GM19328 (cell line): ENCODE measurements around the gene RABGAP1L.
"Not testable (repeated sequence)": the region's sequence is repeated elsewhere in the genome, so short reads cannot be mapped to it uniquely, and the experiment has no call there.

ENCODE experiments used
- ATAC-seq: cut with Tn5 transposase; IDR thresholded peaks from one replicate; pipeline ENCODE4 v1.9.1; 2021; ENCODE audit warnings: mild to moderate bottlenecking, moderate library complexity; ENCODE audit not compliant: unreplicated experiment

The RABGAP1L gene

DNA sequence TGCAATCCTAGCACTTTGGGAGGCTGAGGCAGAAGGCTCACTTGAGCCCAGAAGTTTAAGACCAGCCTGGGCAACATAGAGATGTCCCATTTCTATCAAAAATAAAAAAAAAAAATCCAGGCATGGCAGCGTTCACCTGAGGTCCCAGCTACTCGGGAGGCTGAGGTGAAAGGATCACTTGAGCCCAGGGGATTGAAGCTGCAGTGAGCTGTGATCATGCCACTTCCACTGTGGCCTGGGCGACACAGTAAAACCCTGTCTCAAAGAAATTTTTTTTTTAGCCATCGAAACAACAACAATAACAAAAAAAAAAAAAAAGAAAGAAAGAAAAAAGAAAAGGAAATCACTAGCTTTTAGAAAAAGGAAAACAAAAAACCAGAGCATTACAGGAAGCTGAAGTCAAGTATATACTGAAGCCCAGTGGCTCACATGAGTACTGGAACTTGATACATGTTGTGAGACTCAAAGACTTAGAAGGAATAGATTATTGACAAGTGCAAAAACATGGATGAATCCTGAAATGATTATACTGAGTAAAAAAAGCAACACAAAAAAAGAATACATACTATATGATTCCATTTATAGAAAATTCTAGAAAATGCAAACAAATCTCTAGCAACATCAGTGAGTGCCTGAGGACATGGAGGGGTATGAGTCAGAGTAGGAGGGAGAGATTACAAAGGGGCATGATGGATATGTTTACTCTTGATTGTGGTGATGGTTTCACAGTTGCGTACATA lies 6.1 kb upstream of the RABGAP1L start:
- no peak for ATAC-seq

DNA sequence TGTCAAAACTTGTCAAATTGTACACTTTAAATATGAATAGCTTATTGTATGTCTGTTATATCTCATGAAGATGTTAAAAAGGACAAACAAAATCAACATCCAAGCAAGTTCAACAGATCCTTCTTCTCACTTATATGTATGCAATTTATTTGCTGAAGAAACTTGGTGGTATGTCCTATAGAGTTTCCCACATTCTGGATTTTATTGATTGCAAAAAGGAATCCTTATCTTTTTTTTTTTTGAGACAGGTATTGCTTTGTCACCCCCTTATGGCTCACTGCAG lies 5.6 kb upstream of the RABGAP1L start:
- no peak for ATAC-seq

DNA sequence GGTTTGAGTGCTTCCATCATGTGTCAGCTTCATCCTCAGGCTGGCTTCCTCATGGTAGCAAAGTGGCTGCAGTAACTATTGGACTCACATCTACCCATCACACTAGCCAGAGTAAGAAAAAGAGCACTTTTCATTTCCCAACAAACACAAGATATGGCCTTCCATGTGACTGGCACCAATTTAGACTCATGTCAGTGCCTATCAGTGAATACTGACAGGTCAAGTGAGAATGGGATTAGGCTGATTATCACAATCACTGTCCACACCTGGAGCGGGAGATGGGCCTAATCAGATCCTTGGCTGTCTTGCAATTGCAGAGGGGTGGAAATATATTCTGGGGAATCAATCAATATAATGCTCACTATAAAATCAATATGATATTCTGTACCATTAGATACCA lies 2.9 kb upstream of the RABGAP1L start:
- no peak for ATAC-seq

DNA sequence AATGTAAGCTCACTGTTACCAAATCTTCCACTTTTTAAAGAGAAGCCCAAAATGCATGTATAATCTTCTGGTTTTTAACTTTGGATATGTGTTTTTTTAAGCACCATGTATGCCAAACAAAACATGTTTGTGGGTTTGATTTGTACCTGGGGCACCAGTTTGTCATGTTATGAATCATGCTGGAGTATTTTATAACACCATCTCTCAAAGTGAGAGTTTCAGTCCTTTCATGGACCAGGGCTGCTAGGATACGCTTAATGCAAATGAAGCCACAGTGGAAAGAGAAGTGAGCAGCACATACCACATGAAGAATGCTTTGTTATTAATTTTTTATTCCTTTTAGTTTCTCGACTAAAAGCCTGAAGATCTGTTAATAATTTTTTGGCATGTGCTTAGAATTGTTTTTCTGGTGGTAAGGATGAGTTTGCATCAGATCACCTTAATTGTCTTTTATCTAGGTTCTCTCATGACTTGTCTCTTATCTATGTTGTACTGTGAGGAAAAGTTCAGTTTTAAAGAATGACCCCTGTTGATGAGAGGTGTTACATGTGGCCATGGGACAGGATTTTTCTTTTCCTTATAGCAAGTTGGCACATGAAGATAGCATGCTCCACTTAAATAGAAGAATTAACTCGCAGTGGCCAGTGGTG lies 2.0 kb upstream of the RABGAP1L start:
- ATAC-seq, result peak; percentile 32

DNA sequence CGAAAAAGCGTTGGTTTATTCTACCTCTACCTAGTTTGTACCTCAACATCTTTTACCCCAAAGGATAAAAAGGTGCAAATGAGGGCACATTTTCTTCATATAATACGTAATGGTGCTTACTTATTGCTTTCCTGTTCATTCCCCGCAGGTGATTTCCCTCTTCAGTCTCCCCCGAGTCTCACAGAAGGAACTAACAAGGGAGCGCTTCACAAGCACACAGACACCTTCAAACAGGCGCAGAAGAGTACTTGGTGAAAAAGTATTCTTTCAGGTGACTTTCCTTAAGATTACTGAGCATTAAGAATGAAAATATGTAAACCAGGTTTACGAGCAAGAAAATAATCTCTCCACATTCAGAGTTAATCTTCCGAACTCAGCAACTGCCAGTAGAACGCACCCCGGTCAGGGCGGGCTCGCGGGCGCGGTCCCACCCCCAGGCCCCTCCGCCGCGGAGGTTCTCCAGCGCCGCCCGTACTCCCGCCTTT lies 511 bp upstream of the RABGAP1L start:
- no peak for ATAC-seq

DNA sequence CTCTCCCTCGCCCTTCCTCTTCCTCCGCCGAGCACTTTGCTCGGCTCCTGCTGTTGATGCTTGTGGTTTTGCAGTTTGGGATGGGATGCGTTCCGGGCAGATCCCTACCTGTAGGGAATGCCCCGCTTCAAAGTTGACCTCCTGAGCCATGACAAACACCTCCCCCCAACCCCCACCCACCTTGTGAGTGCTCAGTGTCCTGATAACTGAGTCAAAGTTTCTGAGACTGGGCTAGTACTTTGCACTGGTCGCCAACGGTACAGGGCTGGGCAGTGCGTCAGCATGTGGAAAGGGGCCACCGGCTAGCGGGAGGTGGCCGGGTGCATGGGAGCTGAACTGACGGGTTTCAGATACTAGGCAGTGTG lies 771 bp downstream of the RABGAP1L start:
- no peak for ATAC-seq

DNA sequence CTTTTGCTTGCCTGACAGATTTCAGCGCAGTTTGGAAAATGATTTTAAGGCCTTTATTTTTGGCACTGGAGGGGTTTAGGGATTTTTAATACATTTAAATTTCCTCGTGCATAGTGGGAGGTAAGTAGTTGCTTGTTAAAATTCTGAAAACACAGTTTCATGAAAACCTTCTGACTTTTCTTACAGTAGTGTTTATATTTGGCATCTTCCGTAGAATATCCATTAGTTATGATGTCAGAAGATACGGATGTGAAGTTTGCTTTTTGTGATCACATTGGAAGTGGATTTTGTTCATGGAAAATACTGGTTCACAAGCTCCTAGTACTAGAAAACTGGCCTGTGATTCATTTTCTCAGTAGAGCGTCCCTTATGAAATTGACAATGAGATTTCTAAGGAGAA lies 1.3 kb downstream of the RABGAP1L start:
- ATAC-seq, result no peak

DNA sequence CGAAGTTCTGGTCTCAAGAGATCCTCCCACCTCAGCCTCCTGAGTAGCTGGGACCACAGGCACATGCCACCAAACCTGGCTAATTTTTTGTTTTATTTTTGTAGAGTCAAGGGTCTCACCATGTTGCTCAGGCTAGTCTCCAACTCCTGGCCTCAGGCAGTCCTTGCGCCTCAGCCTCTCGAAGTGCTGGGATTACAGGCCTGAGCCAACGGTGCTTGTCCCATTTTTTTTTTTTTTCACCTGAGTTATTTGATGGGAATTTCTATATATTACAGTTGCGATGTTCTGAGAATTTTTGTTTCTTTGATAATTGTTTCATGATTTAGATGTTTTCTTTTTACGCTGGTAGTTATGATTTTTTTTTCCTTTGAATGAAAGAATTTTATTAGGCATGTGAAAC lies 2.5 kb downstream of the RABGAP1L start:
- no peak for ATAC-seq

DNA sequence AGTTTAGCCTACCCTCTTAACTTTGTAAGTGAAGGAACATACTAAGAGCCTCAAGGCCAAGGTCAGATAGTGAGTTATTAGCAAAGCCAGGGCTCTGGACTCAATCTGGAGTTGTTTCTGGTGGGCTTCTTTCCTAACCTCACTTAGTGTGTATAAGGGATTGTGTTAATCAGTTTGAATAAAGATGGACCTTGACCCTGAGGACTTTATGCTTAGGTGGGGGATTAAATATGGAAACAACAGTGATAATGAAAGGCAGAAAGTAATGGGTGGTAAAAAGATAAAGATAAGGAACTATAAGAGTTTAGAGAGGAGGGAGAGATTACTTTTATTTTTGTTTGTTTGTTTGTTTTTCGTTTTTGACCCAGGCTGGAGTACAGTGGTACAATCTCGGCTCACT lies 5.5 kb downstream of the RABGAP1L start:
- no peak for ATAC-seq

DNA sequence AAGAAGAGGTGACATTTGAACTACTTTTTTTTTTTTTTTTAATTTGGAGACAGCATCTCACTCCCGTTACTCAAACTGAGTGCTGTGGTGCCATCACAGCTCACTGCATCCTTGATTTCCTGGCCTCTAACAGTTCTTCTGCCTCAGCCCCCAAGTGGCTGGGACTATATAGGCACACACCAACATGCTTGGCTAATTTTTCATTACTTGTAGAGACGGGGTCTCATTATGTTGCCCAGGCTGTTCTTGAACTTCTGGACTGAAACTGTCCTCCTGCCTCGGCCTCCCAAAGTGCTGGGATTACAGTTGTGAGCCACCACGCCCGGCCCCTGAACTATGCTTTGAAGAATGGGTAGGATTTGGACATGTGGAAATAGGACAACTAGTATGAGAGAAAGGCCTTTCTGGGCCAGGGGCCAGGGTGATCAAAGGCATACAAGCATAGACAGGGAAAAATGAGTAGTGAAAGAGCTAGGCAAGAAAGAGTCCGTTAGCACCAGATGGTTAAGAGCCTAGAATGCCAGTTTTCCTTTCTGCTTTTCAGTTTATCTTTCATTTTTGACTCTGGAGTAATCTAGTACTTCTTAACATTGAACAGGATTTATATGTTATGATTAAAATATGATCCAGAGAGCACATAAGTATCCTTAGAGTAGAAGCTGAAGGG lies 6.3 kb downstream of the RABGAP1L start:
- no peak for ATAC-seq

DNA sequence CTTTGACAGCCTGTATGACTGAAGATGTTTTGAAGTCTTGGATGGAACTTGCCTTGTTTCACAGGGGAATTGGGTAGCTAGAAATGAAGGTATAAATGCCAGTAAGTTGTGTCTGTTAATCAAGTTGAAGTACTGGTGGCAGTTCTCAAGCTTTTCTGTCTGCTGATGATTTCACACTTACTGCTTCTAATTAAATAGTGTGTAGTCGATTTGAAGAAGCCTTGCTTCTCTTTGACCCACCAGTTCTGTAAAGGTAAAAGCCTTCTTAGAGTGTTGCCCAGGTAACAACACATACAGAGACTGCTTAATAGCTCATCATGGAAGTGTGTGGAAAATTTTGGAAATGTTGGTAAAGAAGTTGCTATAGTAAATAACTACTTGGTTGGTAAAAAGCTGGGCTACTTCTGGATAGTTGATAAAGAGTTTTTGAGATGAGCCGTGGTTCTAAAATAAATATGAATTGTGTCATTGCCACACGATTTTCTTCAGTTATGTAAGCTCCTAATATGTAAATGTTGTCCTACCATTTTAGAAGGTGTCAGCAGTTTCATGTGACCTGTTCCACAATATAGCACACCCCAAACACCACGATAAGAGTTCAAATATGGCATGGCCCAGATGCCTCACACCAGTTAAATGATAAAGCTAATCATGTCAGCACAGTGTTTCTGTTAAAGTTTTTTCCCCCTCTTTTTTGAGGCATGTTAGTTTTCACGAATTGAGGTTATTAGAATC lies 7.4 kb downstream of the RABGAP1L start:
- no peak for ATAC-seq

DNA sequence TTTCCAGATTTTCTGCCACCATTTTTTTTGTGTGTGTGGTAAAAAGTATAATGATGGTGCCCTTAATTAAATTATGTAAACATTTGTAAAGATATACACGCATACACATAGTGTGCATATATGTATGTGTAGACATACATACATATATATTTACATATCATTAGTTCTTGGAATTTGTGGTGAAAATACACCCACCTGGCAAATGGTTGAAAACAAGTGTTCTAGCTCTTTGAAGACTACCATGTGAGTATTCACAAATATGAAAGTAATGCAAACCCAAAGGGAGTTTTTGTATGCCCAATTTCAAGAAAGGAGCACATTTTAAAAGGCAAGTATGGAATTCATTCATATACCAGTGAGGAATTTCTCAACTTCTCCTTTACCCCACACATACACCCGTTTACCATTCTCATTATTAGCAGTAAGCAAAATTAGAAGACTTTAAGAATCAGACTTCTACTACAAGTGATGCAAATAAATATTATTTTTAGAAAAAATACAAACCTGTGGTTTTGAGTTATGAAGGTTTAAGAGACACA lies 8.0 kb downstream of the RABGAP1L start:
- no peak for ATAC-seq

DNA sequence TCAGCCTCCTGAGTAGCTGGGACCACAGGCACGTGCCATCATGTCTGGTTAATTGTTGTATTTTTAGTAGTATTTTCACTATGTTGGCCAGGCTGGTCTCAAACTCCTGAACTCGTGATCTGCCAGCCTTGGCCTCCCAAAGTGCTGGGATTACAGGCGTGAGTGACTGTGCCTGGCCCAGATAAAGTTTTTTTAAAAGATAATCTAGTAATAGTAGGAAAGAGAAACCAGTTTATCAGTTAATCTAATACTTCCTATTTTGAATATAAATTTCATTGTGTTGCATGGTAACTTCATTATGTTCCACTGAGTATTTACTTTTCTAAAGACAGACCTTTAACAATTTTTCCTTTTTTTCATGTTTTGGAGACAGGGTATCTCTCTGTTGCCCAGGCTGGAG lies 10.0 kb downstream of the RABGAP1L start:
- ATAC-seq, result no peak

DNA sequence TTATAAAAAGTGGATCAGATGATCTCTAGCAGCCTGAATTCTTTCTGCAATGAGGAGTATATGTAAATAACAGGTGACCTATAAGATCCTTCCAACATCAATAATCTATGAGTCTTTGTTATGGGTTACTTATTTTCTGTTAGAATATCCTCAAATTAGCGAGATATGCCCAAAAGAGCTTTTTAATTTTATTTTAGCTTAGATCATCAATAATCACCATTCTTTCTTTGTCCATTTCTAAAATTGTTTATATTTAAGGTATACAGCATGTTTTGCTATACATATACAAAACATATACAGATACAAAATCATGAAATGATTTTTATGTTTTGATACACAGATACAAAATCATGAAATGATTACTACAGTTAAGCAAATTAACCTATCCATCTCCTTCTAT lies 11.8 kb downstream of the RABGAP1L start:
- no peak for ATAC-seq

DNA sequence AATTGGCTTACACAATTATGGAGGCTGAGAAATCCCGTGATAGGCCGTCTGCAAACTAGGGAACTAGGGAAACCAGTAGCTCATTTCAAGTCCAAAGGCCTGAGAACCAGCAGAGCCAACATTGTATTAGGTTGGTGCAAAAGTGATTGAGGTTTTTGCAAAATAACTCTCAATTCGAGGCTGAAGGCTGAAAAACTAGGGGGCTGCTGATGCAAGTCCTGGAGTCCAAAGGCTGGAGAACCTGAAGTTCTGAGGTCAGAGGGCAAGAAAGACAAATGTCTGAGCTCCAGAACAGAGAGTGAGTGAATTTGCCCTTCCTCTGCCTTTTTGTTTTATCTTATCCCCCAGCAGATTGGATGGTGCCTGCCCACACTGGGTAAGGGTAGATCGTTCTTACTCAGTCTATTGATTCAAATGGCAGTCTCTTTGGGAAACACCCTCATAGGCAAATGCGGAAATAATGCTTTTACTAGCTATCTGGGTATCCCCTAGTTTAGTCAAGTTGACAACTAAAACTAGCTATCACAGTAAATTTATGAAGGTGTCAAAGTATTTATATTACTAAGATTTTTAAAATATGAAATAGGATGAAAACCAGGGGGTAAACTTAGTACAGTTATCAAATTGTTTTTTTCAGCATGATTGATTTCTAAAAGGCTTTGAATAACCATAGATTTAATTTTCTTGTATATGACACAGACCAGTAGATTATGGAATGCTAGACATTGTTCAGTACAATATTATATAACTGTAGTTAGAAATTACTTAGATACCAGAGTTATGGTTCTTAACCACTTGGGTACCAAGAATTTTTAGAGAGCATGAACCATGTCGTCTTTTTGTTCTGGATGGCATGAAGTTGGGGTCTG lies 15.4 kb downstream of the RABGAP1L start:
- no peak for ATAC-seq

DNA sequence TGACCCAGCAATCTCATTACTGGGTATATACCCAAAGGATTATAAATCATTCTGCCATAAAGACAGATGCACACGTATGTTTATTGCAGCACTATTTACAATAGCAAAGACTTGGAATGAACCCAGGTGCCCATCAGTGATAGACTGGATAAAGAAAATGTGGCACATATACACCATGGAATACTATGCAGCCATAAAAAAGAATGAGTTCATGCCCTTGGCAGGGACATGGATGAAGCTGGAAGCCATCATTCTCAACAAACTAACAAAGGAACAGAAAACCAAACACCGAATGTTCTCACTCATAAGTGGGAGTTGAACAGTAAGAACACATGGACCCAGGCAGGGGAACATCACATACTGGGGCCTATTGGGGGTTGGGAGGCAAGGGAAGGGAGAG lies 19.1 kb downstream of the RABGAP1L start:
- not testable (repeated sequence) for ATAC-seq

DNA sequence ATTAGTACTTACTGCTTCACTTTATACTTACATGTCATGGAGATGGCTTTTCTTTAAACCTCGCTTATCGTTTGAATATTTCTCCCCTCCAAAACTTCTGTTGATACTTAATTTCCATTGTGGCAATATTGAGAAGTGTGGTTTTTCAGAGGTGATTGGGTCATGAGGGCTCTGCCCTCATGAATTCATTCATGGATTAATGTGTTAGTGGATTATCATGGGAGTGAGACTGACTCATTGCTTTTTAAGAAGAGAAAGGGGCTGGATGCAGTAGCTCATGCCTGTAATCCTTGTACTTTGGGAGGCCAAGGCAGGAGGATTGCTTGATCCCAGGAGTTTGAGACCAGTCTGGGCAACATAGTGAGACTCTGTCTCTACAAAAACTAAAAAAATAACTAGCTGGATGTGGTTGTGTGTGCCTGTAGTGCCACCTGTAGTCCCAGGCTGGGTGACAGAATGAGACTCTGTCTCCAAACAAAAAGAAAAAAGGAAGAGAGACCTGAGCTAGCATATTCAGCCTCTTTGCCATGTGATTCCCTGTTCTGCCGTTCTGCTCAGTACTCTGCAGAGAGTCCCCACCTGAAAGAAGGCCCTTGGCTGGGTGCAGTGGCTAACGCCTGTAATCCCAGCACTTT lies 30.2 kb downstream of the RABGAP1L start:
- ATAC-seq, result no peak

DNA sequence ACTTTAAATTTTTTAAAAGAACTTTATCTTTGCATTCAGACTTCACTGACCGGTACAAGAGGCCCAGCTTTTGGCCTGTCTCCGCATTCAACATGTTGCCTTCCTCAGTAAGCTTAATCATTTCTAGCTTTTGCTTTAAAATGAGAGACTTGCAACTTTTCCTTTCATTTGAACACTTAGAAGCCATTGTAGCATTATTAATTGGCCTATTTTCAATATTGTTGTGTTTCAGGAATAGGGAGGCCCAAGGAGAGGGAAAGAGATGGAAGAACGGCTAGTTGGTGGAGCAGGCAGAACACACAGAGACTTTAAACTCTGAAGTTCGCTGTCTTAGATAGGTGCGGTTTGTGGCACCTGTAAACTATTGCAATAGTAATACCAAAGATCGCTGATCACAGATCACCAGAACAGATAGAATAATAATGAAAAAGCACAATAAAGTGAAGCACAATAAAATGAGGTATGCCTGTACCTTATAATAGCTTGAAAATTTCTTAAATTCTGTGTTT lies 31.4 kb downstream of the RABGAP1L start:
- ATAC-seq, result no peak

DNA sequence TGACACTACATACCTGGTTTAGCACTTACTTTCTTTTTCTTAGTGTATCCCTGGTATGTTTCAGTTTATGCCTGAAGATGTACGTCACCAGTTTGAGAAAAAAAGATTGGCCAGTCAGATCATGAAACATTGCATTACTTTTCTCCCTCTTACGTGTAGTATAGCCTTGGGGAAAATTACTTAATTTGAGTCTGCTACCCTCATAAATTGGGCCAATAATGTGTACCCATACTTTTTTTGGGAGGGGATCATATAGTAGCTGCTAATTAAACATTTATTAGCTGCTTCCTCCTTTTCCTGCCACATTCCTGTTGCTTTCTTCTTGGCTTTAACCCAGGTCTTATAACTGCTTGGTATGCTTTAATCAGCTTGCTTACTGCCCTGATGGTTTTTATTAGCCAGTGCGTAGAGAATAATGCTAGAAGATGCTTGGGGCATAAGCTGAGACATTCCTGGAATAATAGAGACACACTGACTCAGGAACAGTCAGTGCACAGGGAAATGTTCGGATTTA lies 32.1 kb downstream of the RABGAP1L start:
- no peak for ATAC-seq

DNA sequence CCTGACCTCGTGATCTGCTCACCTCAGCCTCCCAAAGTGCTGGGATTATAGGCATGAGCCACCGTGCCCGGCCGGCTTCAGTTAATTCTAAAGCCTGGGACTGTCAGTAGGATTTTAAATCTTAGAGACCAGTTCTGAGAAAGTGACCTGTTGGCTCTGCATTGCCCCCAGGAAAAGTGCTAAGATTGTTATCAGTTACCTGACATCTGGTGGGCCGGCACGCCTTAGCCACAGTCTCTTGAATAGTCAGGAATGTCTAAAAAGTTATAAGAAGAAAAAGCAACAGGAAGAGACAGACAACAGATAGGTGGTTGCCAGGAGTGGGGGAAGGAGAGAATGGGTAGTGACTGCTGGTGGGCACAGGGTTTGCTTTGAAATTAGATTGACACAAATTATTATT lies 35.1 kb downstream of the RABGAP1L start:
- no peak for ATAC-seq
